Stimulated activated naive CD8-positive, alpha-beta T cell treated with anti-CD3 and anti-CD28 coated beads, Interleukin-15, Interleukin-2, amounts not matched to agents 100 U/mL and 50 U/mL, for 24 hours (primary cell): ENCODE results near the gene SURF2.

Source experiments
- ATAC-seq: fragments of 150-1000 bp; cut with Tn5 transposase; one replicate; pipeline ENCODE4 v1.10.0; 2021
- DNase-seq: peaks from one replicate; pipeline ENCODE4 v3.0.0; 2021

The SURF2 gene

GRCh38 chr9:133401588-133401987 is 45.2 kb downstream of the SURF2 start:
- ATAC-seq (no peak), DNase-seq (no peak)

- no peak for ATAC-seq
- no peak for DNase-seq
These were observed 46.3 kb downstream of the SURF2 start for GRCh38 chr9:133402689-133403088.

GRCh38 chr9:133403766-133404453 is 47.6 kb downstream of the SURF2 start:
- peak; percentile 66 for DNase-seq
- ATAC-seq, result no peak

- ATAC-seq (no peak), DNase-seq (no peak)
These were observed 48.2 kb downstream of the SURF2 start for GRCh38 chr9:133404454-133405002.

- DNase-seq (no peak), ATAC-seq (no peak)
These were observed 49.4 kb downstream of the SURF2 start for GRCh38 chr9:133405508-133406438.

- peak; percentile 87 for DNase-seq
- peak; percentile 92 for ATAC-seq
These were observed 50.3 kb downstream of the SURF2 start for GRCh38 chr9:133406480-133407307.

GRCh38 chr9:133408042-133408441 is 51.7 kb downstream of the SURF2 start:
- DNase-seq (no peak), ATAC-seq (no peak)
